GM23338 (cell line): ENCODE data around the gene STAC2. TPM values are rescaled to one million over a fixed set of nuclear protein-coding genes. Genes with fewer than 3 reads are reported as not detected.

Source experiments
- ATAC-seq: fragments of 200-7000 bp; cut with Tn5 transposase; 3 replicates; pipeline ENCODE4 v1.9.1; 2020
- DNase-seq: peaks from one replicate; pipeline ENCODE4 v3.0.0-alpha.2; 2015; ENCODE audit warnings: low spot score
- H2AFZ ChIP-seq: fragments of 200-600 bp; sonication (generic); 2 replicates; pipeline ENCODE4 v1.8.0; 2016; ENCODE audit warnings: antibody characterized with exemption, mild to moderate bottlenecking, moderate library complexity
- H3F3A ChIP-seq: fragments of 200-600 bp; sonication (generic); replicated peaks from 2 replicates; pipeline ENCODE4 v1.8.0; 2017; ENCODE audit warnings: antibody characterized with exemption, mixed run types, low read depth
- H3K27ac ChIP-seq: fragments of 200-600 bp; sonication (generic); 2 replicates; pipeline ENCODE4 v1.6.1; 2016; ENCODE audit warnings: low read depth
- H3K27me3 ChIP-seq: fragments of 200-600 bp; sonication (generic); 2 replicates; pipeline ENCODE4 v1.8.0; 2016; ENCODE audit warnings: mild to moderate bottlenecking, mixed run types, moderate library complexity; ENCODE audit not compliant: insufficient read depth
- H3K36me3 ChIP-seq: fragments of 200-600 bp; sonication (generic); 2 replicates; pipeline ENCODE4 v1.8.0; 2016; ENCODE audit warnings: mild to moderate bottlenecking; ENCODE audit not compliant: insufficient read depth
- H3K4me1 ChIP-seq: fragments of 200-600 bp; sonication (generic); 2 replicates; pipeline ENCODE4 v1.8.0; 2016; ENCODE audit warnings: mild to moderate bottlenecking, moderate library complexity; ENCODE audit not compliant: insufficient read depth
- H3K4me2 ChIP-seq: fragments of 200-600 bp; sonication (generic); 2 replicates; pipeline ENCODE4 v1.7.1; 2017; ENCODE audit warnings: mixed run types
- H3K4me3 ChIP-seq: fragments of 200-600 bp; sonication (generic); 2 replicates; pipeline ENCODE4 v1.6.1; 2016; ENCODE audit warnings: mixed run types
- H3K79me2 ChIP-seq: fragments of 200-600 bp; sonication (generic); replicated peaks from 2 replicates; pipeline ENCODE4 v1.8.0; 2017; ENCODE audit warnings: mild to moderate bottlenecking; ENCODE audit not compliant: insufficient read depth
- H3K9me2 ChIP-seq: fragments of 200-600 bp; sonication (generic); 2 replicates; pipeline ENCODE4 v1.8.0; 2017; ENCODE audit not compliant: insufficient read depth
- H4K20me1 ChIP-seq: fragments of 200-600 bp; sonication (generic); replicated peaks from 2 replicates; pipeline ENCODE4 v1.8.0; 2017; ENCODE audit warnings: mild to moderate bottlenecking; ENCODE audit not compliant: insufficient read depth
- H3K27ac Mint-ChIP-seq: 2 replicates; pipeline ENCODE4 v1.8.0; 2020; ENCODE audit warnings: inconsistent platforms, mild to moderate bottlenecking, moderate library complexity, mixed read lengths
- H3K27me3 Mint-ChIP-seq: 3 replicates; pipeline ENCODE4 v1.8.0; 2022; ENCODE audit warnings: low read depth, mild to moderate bottlenecking, moderate library complexity, mixed read lengths, inconsistent platforms; ENCODE audit not compliant: insufficient read depth, poor library complexity
- H3K36me3 Mint-ChIP-seq: 3 replicates; pipeline ENCODE4 v1.8.0; 2021; ENCODE audit warnings: low read depth, mild to moderate bottlenecking, inconsistent platforms, moderate library complexity, mixed read lengths
- H3K4me1 Mint-ChIP-seq: 3 replicates; pipeline ENCODE4 v1.8.0; 2020; ENCODE audit warnings: mild to moderate bottlenecking, inconsistent platforms, mixed read lengths
- H3K4me3 Mint-ChIP-seq: 3 replicates; pipeline ENCODE4 v1.8.0; 2021; ENCODE audit warnings: moderate library complexity, mild to moderate bottlenecking, inconsistent platforms, mixed read lengths
- H3K9me3 Mint-ChIP-seq: 3 replicates; pipeline ENCODE4 v1.8.0; 2020; ENCODE audit warnings: moderate library complexity, mild to moderate bottlenecking, inconsistent platforms, mixed read lengths
- CREB1 ChIP-seq: fragments of 250-450 bp; sonication (Bioruptor Pico); IDR thresholded peaks from 2 replicates; pipeline ENCODE4 v1.5.0; 2020; ENCODE audit warnings: low read depth, mild to moderate bottlenecking, moderate library complexity
- EZH2 ChIP-seq: fragments of 200-600 bp; sonication (generic); IDR thresholded peaks from one replicate; pipeline ENCODE4 v1.8.0; 2017; ENCODE audit warnings: antibody characterized with exemption, mild to moderate bottlenecking, low read depth; ENCODE audit not compliant: unreplicated experiment
- EZH2phosphoT487 ChIP-seq: fragments of 200-600 bp; sonication (generic); IDR thresholded peaks from one replicate; pipeline ENCODE4 v1.8.1; 2018; ENCODE audit warnings: antibody characterized with exemption; ENCODE audit not compliant: unreplicated experiment
- JUNB ChIP-seq: IDR thresholded peaks from one replicate; pipeline ENCODE4 v1.6.1; 2016; ENCODE audit warnings: antibody characterized with exemption; ENCODE audit not compliant: unreplicated experiment
- NANOG ChIP-seq: IDR thresholded peaks from 2 replicates; pipeline ENCODE4 v1.6.1; 2016; ENCODE audit warnings: antibody characterized with exemption, borderline replicate concordance
- POLR2AphosphoS5 ChIP-seq: IDR thresholded peaks from 2 replicates; pipeline ENCODE4 v1.6.1; 2016; ENCODE audit warnings: antibody characterized with exemption, low read depth
- STAT1 ChIP-seq: IDR thresholded peaks from one replicate; pipeline ENCODE4 v1.6.1; 2016; ENCODE audit warnings: antibody characterized with exemption; ENCODE audit not compliant: unreplicated experiment
- ZNF114 ChIP-seq: fragments of 250-450 bp; sonication (Bioruptor Pico); IDR thresholded peaks from 2 replicates; pipeline ENCODE4 v1.5.0; 2020; ENCODE audit warnings: mild to moderate bottlenecking, moderate library complexity
- ZNF331 ChIP-seq: fragments of 250-450 bp; sonication (Bioruptor Pico); IDR thresholded peaks from 2 replicates; pipeline ENCODE4 v1.5.0; 2020; ENCODE audit warnings: low read depth, mild to moderate bottlenecking, moderate library complexity
- polyA plus RNA-seq: library from polyadenylated mRNA; unstranded; fragments of >200 nt; fragmentation: Nextera tagmentation; extraction: Ambion mirVana; gene quantifications from 2 replicates; pipeline ENCODE4 v1.2.1, GENCODE V29; 2016
- total RNA-seq: library from RNA; depleted of rRNA; stranded (reverse); fragments of >200 nt; shearing (Covaris generic); gene quantifications from 2 replicates; pipeline ENCODE4 v1.2.3, GENCODE V29; 2014
- TF ChIP-seq, protein P1 (sequence below): IDR thresholded peaks from 2 replicates; pipeline ENCODE4 v1.6.1; 2016; ENCODE audit warnings: antibody characterized with exemption
- TF ChIP-seq, protein P2 (sequence below), 2 experiments: fragments of 200-600 bp in 1 of 2; sonication (generic) in 1 of 2; conservative IDR thresholded peaks; 2 replicates each; pipeline versions ENCODE4 v1.5.1 to v1.6.1; 2016 to 2017; ENCODE audit warnings: antibody characterized with exemption in 2 of 2, low read depth in 2 of 2, mild to moderate bottlenecking in 2 of 2, moderate library complexity in 1 of 2
- TF ChIP-seq, protein P3 (sequence below): IDR thresholded peaks from one replicate; pipeline ENCODE4 v1.6.1; 2018; ENCODE audit warnings: antibody characterized with exemption; ENCODE audit not compliant: unreplicated experiment

STAC2 gene
- total and polyA plus RNA-seq, 2 experiments from 2014 or later = 1.9 to 3.1 TPM

- TF ChIP-seq EZH2 (no peak), ZNF331 (no peak), STAT1 (no peak), JUNB (no peak), POLR2AphosphoS5 (no peak), CREB1 (no peak), ZNF114 (CRISPR knock-in tag) (no peak)
- TF ChIP-seq, protein P1, sequence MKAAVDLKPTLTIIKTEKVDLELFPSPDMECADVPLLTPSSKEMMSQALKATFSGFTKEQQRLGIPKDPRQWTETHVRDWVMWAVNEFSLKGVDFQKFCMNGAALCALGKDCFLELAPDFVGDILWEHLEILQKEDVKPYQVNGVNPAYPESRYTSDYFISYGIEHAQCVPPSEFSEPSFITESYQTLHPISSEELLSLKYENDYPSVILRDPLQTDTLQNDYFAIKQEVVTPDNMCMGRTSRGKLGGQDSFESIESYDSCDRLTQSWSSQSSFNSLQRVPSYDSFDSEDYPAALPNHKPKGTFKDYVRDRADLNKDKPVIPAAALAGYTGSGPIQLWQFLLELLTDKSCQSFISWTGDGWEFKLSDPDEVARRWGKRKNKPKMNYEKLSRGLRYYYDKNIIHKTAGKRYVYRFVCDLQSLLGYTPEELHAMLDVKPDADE = no peak
- TF ChIP-seq, protein P2, sequence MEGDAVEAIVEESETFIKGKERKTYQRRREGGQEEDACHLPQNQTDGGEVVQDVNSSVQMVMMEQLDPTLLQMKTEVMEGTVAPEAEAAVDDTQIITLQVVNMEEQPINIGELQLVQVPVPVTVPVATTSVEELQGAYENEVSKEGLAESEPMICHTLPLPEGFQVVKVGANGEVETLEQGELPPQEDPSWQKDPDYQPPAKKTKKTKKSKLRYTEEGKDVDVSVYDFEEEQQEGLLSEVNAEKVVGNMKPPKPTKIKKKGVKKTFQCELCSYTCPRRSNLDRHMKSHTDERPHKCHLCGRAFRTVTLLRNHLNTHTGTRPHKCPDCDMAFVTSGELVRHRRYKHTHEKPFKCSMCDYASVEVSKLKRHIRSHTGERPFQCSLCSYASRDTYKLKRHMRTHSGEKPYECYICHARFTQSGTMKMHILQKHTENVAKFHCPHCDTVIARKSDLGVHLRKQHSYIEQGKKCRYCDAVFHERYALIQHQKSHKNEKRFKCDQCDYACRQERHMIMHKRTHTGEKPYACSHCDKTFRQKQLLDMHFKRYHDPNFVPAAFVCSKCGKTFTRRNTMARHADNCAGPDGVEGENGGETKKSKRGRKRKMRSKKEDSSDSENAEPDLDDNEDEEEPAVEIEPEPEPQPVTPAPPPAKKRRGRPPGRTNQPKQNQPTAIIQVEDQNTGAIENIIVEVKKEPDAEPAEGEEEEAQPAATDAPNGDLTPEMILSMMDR (conservative IDR thresholded peaks at IDR 0.05; ENCODE audit: low read depth in 2 of 2) = no peak
- TF ChIP-seq, protein P3, sequence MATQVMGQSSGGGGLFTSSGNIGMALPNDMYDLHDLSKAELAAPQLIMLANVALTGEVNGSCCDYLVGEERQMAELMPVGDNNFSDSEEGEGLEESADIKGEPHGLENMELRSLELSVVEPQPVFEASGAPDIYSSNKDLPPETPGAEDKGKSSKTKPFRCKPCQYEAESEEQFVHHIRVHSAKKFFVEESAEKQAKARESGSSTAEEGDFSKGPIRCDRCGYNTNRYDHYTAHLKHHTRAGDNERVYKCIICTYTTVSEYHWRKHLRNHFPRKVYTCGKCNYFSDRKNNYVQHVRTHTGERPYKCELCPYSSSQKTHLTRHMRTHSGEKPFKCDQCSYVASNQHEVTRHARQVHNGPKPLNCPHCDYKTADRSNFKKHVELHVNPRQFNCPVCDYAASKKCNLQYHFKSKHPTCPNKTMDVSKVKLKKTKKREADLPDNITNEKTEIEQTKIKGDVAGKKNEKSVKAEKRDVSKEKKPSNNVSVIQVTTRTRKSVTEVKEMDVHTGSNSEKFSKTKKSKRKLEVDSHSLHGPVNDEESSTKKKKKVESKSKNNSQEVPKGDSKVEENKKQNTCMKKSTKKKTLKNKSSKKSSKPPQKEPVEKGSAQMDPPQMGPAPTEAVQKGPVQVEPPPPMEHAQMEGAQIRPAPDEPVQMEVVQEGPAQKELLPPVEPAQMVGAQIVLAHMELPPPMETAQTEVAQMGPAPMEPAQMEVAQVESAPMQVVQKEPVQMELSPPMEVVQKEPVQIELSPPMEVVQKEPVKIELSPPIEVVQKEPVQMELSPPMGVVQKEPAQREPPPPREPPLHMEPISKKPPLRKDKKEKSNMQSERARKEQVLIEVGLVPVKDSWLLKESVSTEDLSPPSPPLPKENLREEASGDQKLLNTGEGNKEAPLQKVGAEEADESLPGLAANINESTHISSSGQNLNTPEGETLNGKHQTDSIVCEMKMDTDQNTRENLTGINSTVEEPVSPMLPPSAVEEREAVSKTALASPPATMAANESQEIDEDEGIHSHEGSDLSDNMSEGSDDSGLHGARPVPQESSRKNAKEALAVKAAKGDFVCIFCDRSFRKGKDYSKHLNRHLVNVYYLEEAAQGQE = no peak
Observed at GRCh38 chr17:39170109-39170508, 55.6 kb downstream of the STAC2 start (continued).

DNA sequence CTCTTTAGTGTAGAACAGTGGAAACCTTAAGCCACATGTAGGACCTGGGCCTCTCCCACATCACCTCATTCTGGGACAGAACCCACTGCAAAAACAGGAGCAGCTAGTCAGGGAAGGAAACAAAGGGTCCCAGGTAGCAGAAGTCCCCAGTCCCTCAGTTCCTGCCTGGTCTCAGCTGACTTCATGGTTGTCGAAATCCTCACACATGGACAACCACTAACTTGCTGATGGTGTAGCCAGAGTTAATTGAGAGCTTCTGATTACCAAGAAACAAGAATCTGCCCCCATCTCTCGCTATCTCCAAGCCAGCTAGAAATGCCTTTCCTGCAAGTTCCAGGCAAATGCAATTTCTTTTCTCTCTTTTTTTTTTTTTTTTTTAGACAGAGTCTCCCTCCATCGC lies 56.2 kb downstream of the STAC2 start:
- Histone ChIP-seq H3K27me3 (peaks cover 33% of the 10 kb centered on the region), H3K27ac (no peak overlapping the region), H3F3A (peaks cover 6% of the 10 kb centered on the region), H3K4me3 (no peak overlapping the region), H2AFZ (no peak overlapping the region), H3K36me3 (no peaks in the 10 kb centered on the region), H3K4me2 (no peak overlapping the region), H3K4me1 (peaks cover 26% of the 10 kb centered on the region), H4K20me1 (no peaks in the 10 kb centered on the region), H3K9me2 (no peaks in the 10 kb centered on the region), H3K79me2 (no peaks in the 10 kb centered on the region)
- ATAC-seq (no peak), DNase-seq (no peak)
- Mint-ChIP-seq H3K9me3 (peaks cover 9% of the 10 kb centered on the region; the same call in 2 of the 3 replicates), H3K4me1 (peaks cover 23% of the 10 kb centered on the region), H3K36me3 (peaks cover 7% of the 10 kb centered on the region; the same call in 1 of the 3 replicates), H3K27ac (no peak overlapping the region), H3K27me3 (peaks cover 30% of the 10 kb centered on the region), H3K4me3 (no peak overlapping the region)
- TF ChIP-seq CREB1 (no peak), EZH2 (no peak), NANOG (no peak), JUNB (no peak), STAT1 (no peak), ZNF114 (CRISPR knock-in tag) (no peak), POLR2AphosphoS5 (no peak), EZH2phosphoT487 (no peak)
- TF ChIP-seq, protein P1 = no peak
- TF ChIP-seq, protein P3 = no peak
- TF ChIP-seq, protein P2 (conservative IDR thresholded peaks at IDR 0.05; ENCODE audit: low read depth in 2 of 2) = no peak
